HepG2 (cell line): Measurements from ENCODE around the gene SLC2A4. TPM values are rescaled to one million over a fixed set of nuclear protein-coding genes. Genes with fewer than 3 reads are reported as not detected.

ENCODE experiments used
- ATAC-seq: fragments of 200-7000 bp; cut with Tn5 transposase; 3 replicates; pipeline ENCODE4 v1.9.1; 2020; ENCODE audit warnings: mild to moderate bottlenecking, moderate library complexity
- BruUV-seq: library from RNA; stranded (reverse); fragments of 400-500 nt; replicated peaks from 2 replicates; lab custom pipeline; 2021; lab: Mats Ljungman, UMichigan
- CTCF ChIA-PET: fragments of 300-600 bp; formaldehyde crosslinking; extraction: SDS; loops from one replicate; lab custom pipeline; 2021; ENCODE audit warnings: low total read pairs, inconsistent platforms, low intra/inter-chr PET ratio; lab: Yijun Ruan, JAX
- POLR2A ChIA-PET: fragments of 350-600 bp; sonication (Branson Sonifier 250); formaldehyde crosslinking; loops from one replicate; lab custom pipeline; 2020; ENCODE audit warnings: antibody characterized with exemption, inconsistent platforms; lab: Yijun Ruan, JAX
- DNase-seq: peaks from one replicate; pipeline ENCODE4 v3.0.0-alpha.2; 2015; ENCODE audit warnings: low spot score
- FAIRE-seq: peaks from 3 replicates; lab custom pipeline; 2011; peaks lifted over from hg19 to GRCh38; lab: Jason Lieb, UNC
- H2AFZ ChIP-seq: one replicate; pipeline ENCODE4 v1.6.1; 2011; ENCODE audit warnings: low read length, inconsistent platforms
- H3K27ac ChIP-seq: fragments of 300-600 bp; 3 replicates; pipeline ENCODE4 v1.8.0; 2011; ENCODE audit warnings: mixed run types, mild to moderate bottlenecking, mixed read lengths, low read length, inconsistent platforms; ENCODE audit not compliant: insufficient read depth; ENCODE audit errors: extremely low read length
- H3K27me3 ChIP-seq, 2 experiments: fragments of 200-600 bp in 1 of 2; 2 replicates in 1 of 2; 3 replicates in 1 of 2; pipeline versions ENCODE4 v1.6.0 to v1.8.0; 2011; ENCODE audit warnings: low read length in 2 of 2, mild to moderate bottlenecking in 2 of 2, moderate library complexity in 2 of 2, inconsistent platforms in 1 of 2; ENCODE audit not compliant: insufficient read depth in 2 of 2, control insufficient read depth in 1 of 2
- H3K36me3 ChIP-seq, 2 experiments: fragments of 200-600 bp in 1 of 2; replicated peaks in 1 of 2; 2 replicates in 1 of 2; 3 replicates in 1 of 2; pipeline versions ENCODE4 v1.5.1 to v1.8.0; 2011; ENCODE audit warnings: low read length in 2 of 2, inconsistent platforms in 1 of 2; ENCODE audit not compliant: insufficient read depth in 2 of 2, control insufficient read depth in 1 of 2
- H3K4me1 ChIP-seq: 2 replicates; pipeline ENCODE4 v1.5.1; 2012; ENCODE audit warnings: low read length, inconsistent platforms; ENCODE audit not compliant: insufficient read depth
- H3K4me2 ChIP-seq: 2 replicates; pipeline ENCODE4 v1.6.0; 2011; ENCODE audit warnings: low read depth, low read length, inconsistent platforms
- H3K4me3 ChIP-seq, 3 experiments: fragments of 200-600 bp in 1 of 3; sonication (generic), shearing (Covaris generic) in 1 of 3; replicated peaks in 1 of 3; 2 replicates each; pipeline ENCODE4 v1.5.1; 2011 to 2016; ENCODE audit warnings: low read length in 3 of 3, inconsistent platforms in 2 of 3, low read depth in 2 of 3, mild to moderate bottlenecking in 2 of 3, control low read depth in 1 of 3, mixed read lengths in 1 of 3; ENCODE audit not compliant: insufficient read depth in 1 of 3
- H3K79me2 ChIP-seq: one replicate; pipeline ENCODE4 v1.6.1; 2011; ENCODE audit warnings: low read length, inconsistent platforms; ENCODE audit not compliant: insufficient read depth
- H3K9ac ChIP-seq: 2 replicates; pipeline ENCODE4 v1.6.0; 2011; ENCODE audit warnings: mild to moderate bottlenecking, low read depth, low read length, inconsistent platforms; ENCODE audit not compliant: insufficient read depth
- H3K9me3 ChIP-seq: 2 replicates; pipeline ENCODE4 v1.5.1; 2012; ENCODE audit warnings: mild to moderate bottlenecking, low read length
- H4K20me1 ChIP-seq: 2 replicates; pipeline ENCODE4 v1.6.0; 2011; ENCODE audit warnings: inconsistent platforms, mild to moderate bottlenecking, low read length, moderate library complexity; ENCODE audit not compliant: insufficient read depth
- AKAP8 ChIP-seq: sonication (generic); formaldehyde crosslinking; IDR thresholded peaks from 2 replicates; pipeline ENCODE4 v1.5.1; 2020; ENCODE audit warnings: mild to moderate bottlenecking, missing genetic modification reagents
- HIC2 ChIP-seq: sonication (generic); formaldehyde crosslinking; IDR thresholded peaks from 2 replicates; pipeline ENCODE4 v1.9.0; 2022; ENCODE audit warnings: low read depth, missing genetic modification reagents
- HOMEZ ChIP-seq: IDR thresholded peaks from 2 replicates; pipeline ENCODE4 v1.6.1; 2016; ENCODE audit warnings: low read depth
- MTERF4 ChIP-seq: sonication (generic); formaldehyde crosslinking; IDR thresholded peaks from 2 replicates; pipeline ENCODE4 v1.8.0; 2023; ENCODE audit warnings: mild to moderate bottlenecking, missing genetic modification reagents
- NFIC ChIP-seq: IDR thresholded peaks from 2 replicates; pipeline ENCODE4 v1.6.1; 2012; ENCODE audit warnings: mild to moderate bottlenecking, low read length, inconsistent platforms
- SMAD1 ChIP-seq: sonication (generic); formaldehyde crosslinking; IDR thresholded peaks from 2 replicates; pipeline ENCODE4 v1.4.0; 2020; ENCODE audit warnings: missing genetic modification reagents, low read depth, mild to moderate bottlenecking, borderline replicate concordance
- SP2 ChIP-seq: sonication (generic); formaldehyde crosslinking; IDR thresholded peaks from 2 replicates; pipeline ENCODE4 v1.5.1; 2020; ENCODE audit warnings: mild to moderate bottlenecking, missing genetic modification reagents
- TEF ChIP-seq: sonication (generic); formaldehyde crosslinking; IDR thresholded peaks from 2 replicates; pipeline ENCODE4 v1.5.0; 2020; ENCODE audit warnings: missing genetic modification reagents
- ZBTB34 ChIP-seq: sonication (generic); formaldehyde crosslinking; IDR thresholded peaks from 2 replicates; pipeline ENCODE4 v1.8.0; 2022; ENCODE audit warnings: mild to moderate bottlenecking, missing genetic modification reagents
- ZFP41 ChIP-seq: sonication (generic); formaldehyde crosslinking; IDR thresholded peaks from 2 replicates; pipeline ENCODE4 v1.4.0; 2020; ENCODE audit warnings: mild to moderate bottlenecking, missing genetic modification reagents, borderline replicate concordance
- ZNF18 ChIP-seq: sonication (generic); formaldehyde crosslinking; IDR thresholded peaks from 2 replicates; pipeline ENCODE4 v1.8.0; 2022; ENCODE audit warnings: mild to moderate bottlenecking, missing genetic modification reagents; ENCODE audit not compliant: insufficient replicate concordance
- ZNF441 ChIP-seq: sonication (generic); formaldehyde crosslinking; IDR thresholded peaks from 2 replicates; pipeline ENCODE4 v1.7.0; 2021; ENCODE audit warnings: missing genetic modification reagents, borderline replicate concordance
- ZNF563 ChIP-seq: sonication (generic); formaldehyde crosslinking; IDR thresholded peaks from 2 replicates; pipeline ENCODE4 v1.8.0; 2022; ENCODE audit warnings: mild to moderate bottlenecking, moderate library complexity, missing genetic modification reagents
- ZNF619 ChIP-seq: sonication (generic); formaldehyde crosslinking; IDR thresholded peaks from 2 replicates; pipeline ENCODE4 v1.4.0; 2020; ENCODE audit warnings: mild to moderate bottlenecking, missing genetic modification reagents
- WGBS: methylation state at CpG from one replicate; pipeline ENCODE4 v1.1.6; 2017; ENCODE audit warnings: low lambda C conversion rate; 5-methylcytosine and 5-hydroxymethylcytosine counted together
- in situ Hi-C: cut with HindIII; loops from 2 replicates; pipeline ENCODE4 v1.10.0; 2017; ENCODE audit warnings: low pct_unique_long_range_greater_than_20kb; ENCODE audit not compliant: extremely low pct_ligation_motif_present
- intact Hi-C: fragments of 100-400 bp; cut with micrococcal nuclease; formaldehyde crosslinking; loops from one replicate; pipeline ENCODE4 v1.10.0; 2022; ENCODE audit not compliant: unreplicated experiment
- polyA plus RNA-seq, 8 experiments: library from polyadenylated mRNA; depleted of rRNA in 3 of 8; stranded (reverse) in 7 of 8; unstranded in 1 of 8; fragments of >200 nt; fragmentation: Illumina TruSeq in 4 of 8; extraction: Trizol in 4 of 8; gene quantifications; 2 replicates each; pipeline versions ENCODE4 v1.2.1 to v1.2.3, GENCODE V29; 2011 to 2016; ENCODE audit warnings: low read depth in 4 of 8, missing spikeins in 1 of 8, mixed read lengths in 1 of 8; ENCODE audit not compliant: insufficient read depth in 1 of 8
- total RNA-seq, 5 experiments: library from RNA; depleted of rRNA; stranded (reverse); fragments of >200 nt; fragmentation: Illumina TruSeq; extraction: Trizol; gene quantifications; 2 replicates each; pipeline ENCODE4 v1.2.3, GENCODE V29; 2016; ENCODE audit warnings: low read depth in 1 of 5

Gene SLC2A4
- total and polyA plus RNA-seq, 2 of the 13 experiments (the other 11 are each of a cell fraction or from before 2014, with no cell fraction given): 4.9 to 5.8 TPM

GRCh38 chr17:7238420-7239090, 43.0 kb upstream of the SLC2A4 start:
- CTCF ChIA-PET: no interaction called here
- Histone ChIP-seq H2AFZ (no peak overlapping the region), H3K79me2 (peaks cover 50% of the 10 kb centered on the region), H3K4me3 (peak overlapping the region; percentile 97 to 98 (median 98)), H3K4me1 (peaks cover 53% of the 10 kb centered on the region), H3K9me3 (no peaks in the 10 kb centered on the region), H4K20me1 (0 out of 2 replicates have a peak, but pooled peaks cover 3% of the 10 kb centered on the region), H3K9ac (peak overlapping the region; percentile 96), H3K27me3 (no peaks in the 10 kb centered on the region; a peak in 1 of 5 replicates), H3K4me2 (peak overlapping the region; percentile 53), H3K36me3 (peaks cover 10 to 24% of the 10 kb centered on the region in 2 experiments), H3K27ac (peak overlapping the region; percentile 88)
- FAIRE-seq (no peak), DNase-seq (no peak), ATAC-seq (no peak)
- no TSS peak for BruUV-seq
- TF ChIP-seq SMAD1 (no peak), HIC2 (CRISPR knock-in tag) (no peak), SP2 (CRISPR knock-in tag) (no peak), TEF (no peak), ZNF18 (CRISPR knock-in tag) (peak; percentile 37), ZBTB34 (CRISPR knock-in tag) (0 out of 2 replicates have a peak, but pooled peaks have one; percentile 8), NFIC (no peak), ZNF563 (CRISPR knock-in tag) (0 out of 2 replicates have a peak, but pooled peaks have one; percentile 12), ZFP41 (CRISPR knock-in tag) (no peak), ZNF441 (CRISPR knock-in tag) (no peak), AKAP8 (CRISPR knock-in tag) (no peak; the same call in 1 of the 2 replicates), HOMEZ (CRISPR knock-in tag) (no peak), ZNF619 (CRISPR knock-in tag) (no peak), MTERF4 (CRISPR knock-in tag) (0 out of 2 replicates have a peak, but pooled peaks have one; percentile 30)
- POLR2A ChIA-PET: interaction anchor here (0.6 to 8.9 kb wide), 12 partner anchors 13 to 214 kb away, joined by 3 to 140 read pairs (median 6); partner anchors contain the start of genes ACADVL, ASGR1, ASGR2 and CTDNEP1
- intact Hi-C loops: loop anchor here (10.0 kb wide), 1 partner anchor 64 kb away; the partner anchor contains the start of gene ASGR1
- WGBS: 2% methylated on average over 39 of the region's 39 CpGs
- in situ Hi-C loops: no loop called here
